Measurements from ENCODE around the gene MYRIP.
"Not testable (repeated sequence)": the region's sequence is repeated elsewhere in the genome, so short reads cannot be mapped to it uniquely, and the experiment has no call there.

MYRIP gene

GRCh38 chr3:40088527-40089170 is 279.2 kb downstream of the MYRIP start:
- no peak for DNase-seq

GRCh38 chr3:40096661-40097111 is 287.3 kb downstream of the MYRIP start:
- no peak for DNase-seq

- no peak for DNase-seq
Observed at GRCh38 chr3:40097131-40098117, 288.0 kb downstream of the MYRIP start.

GRCh38 chr3:40098261-40098759 is 288.9 kb downstream of the MYRIP start:
- DNase-seq, result peak; percentile 86

- no peak for DNase-seq
Observed at GRCh38 chr3:40099871-40100270, 290.5 kb downstream of the MYRIP start.

GRCh38 chr3:40102182-40102581 is 292.8 kb downstream of the MYRIP start:
- no peak for DNase-seq

GRCh38 chr3:40103829-40104228 is 294.4 kb downstream of the MYRIP start:
- no peak for DNase-seq

- DNase-seq, result no peak
Observed at GRCh38 chr3:40104441-40104840, 295.0 kb downstream of the MYRIP start.

GRCh38 chr3:40108643-40109042 is 299.2 kb downstream of the MYRIP start:
- DNase-seq, result no peak

- peak; percentile 8 for DNase-seq
Observed at GRCh38 chr3:40109641-40110490, 300.5 kb downstream of the MYRIP start.

- DNase-seq, result no peak
Observed at GRCh38 chr3:40116478-40117177, 307.2 kb downstream of the MYRIP start.

GRCh38 chr3:40118091-40118490 is 308.7 kb downstream of the MYRIP start:
- DNase-seq, result no peak

GRCh38 chr3:40120067-40120692 is 310.8 kb downstream of the MYRIP start:
- DNase-seq, result no peak

- peak; percentile 69 for DNase-seq
Observed at GRCh38 chr3:40120806-40121205, 311.4 kb downstream of the MYRIP start.

- no peak for DNase-seq
Observed at GRCh38 chr3:40124918-40125317, 315.5 kb downstream of the MYRIP start.

GRCh38 chr3:40128166-40128565 is 318.8 kb downstream of the MYRIP start:
- no peak for DNase-seq

- DNase-seq, result no peak
Observed at GRCh38 chr3:40129510-40129909, 320.1 kb downstream of the MYRIP start.

GRCh38 chr3:40129981-40130380 is 320.6 kb downstream of the MYRIP start:
- no peak for DNase-seq

- DNase-seq, result no peak
Observed at GRCh38 chr3:40130721-40131120, 321.3 kb downstream of the MYRIP start.

- DNase-seq, result not testable (repeated sequence)
Observed at GRCh38 chr3:40133886-40134575, 324.6 kb downstream of the MYRIP start.
